AG09319 (cell line): Measurements from ENCODE around the gene NCKIPSD.
A peak's percentile ranks its signal among the peaks of the same experiment; 100 is the strongest.

Experiments used
- DNase-seq: peaks from one replicate; pipeline ENCODE4 v3.0.0-alpha.2; 2010; ENCODE audit warnings: low read depth; ENCODE audit errors: extremely low read depth
- TF ChIP-seq, protein P1 (sequence below): IDR thresholded peaks from 2 replicates; pipeline ENCODE4 v1.5.1; 2011; ENCODE audit warnings: low read depth, mild to moderate bottlenecking, inconsistent platforms, low read length, moderate library complexity

NCKIPSD gene

DNA sequence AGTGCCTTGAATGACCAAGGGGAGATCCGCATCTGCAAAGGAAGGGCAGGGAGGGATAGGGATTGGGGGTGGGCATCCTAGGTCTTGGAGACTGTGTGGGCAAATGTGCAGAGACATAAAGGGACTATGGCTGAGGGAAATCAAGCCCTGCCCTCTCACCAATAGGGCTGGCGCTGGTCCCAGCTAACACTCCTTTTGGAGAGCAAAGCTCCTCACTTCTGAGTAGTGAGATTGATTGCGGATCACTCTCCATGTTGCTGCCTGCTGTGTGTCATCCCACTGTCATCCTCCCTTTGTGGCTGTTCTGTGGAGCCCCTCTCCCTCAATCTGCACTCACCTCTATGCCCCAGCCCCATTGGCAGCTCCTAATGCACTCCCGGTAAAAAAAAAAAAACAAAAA, 20.8 kb downstream of the NCKIPSD start:
- TF ChIP-seq, protein P1, sequence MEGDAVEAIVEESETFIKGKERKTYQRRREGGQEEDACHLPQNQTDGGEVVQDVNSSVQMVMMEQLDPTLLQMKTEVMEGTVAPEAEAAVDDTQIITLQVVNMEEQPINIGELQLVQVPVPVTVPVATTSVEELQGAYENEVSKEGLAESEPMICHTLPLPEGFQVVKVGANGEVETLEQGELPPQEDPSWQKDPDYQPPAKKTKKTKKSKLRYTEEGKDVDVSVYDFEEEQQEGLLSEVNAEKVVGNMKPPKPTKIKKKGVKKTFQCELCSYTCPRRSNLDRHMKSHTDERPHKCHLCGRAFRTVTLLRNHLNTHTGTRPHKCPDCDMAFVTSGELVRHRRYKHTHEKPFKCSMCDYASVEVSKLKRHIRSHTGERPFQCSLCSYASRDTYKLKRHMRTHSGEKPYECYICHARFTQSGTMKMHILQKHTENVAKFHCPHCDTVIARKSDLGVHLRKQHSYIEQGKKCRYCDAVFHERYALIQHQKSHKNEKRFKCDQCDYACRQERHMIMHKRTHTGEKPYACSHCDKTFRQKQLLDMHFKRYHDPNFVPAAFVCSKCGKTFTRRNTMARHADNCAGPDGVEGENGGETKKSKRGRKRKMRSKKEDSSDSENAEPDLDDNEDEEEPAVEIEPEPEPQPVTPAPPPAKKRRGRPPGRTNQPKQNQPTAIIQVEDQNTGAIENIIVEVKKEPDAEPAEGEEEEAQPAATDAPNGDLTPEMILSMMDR: no peak
- DNase-seq: no peak

DNA sequence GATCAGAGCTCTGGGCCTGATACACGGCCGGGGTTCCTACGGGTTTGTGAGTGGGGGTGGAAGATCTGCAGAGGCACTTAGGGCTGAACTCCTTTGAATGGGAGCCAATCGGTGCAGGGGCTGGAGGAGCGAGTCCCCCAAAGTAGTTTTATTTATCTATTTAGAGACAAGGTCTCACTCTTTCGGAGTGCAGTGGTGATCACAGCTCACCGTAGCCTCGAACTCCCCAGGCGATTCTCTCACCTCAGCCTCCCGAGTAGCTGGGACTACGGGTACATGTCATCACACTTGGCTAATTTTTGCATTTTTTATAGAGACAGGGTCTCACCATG, 21.4 kb downstream of the NCKIPSD start:
- DNase-seq: no peak
- TF ChIP-seq, protein P1: no peak

DNA sequence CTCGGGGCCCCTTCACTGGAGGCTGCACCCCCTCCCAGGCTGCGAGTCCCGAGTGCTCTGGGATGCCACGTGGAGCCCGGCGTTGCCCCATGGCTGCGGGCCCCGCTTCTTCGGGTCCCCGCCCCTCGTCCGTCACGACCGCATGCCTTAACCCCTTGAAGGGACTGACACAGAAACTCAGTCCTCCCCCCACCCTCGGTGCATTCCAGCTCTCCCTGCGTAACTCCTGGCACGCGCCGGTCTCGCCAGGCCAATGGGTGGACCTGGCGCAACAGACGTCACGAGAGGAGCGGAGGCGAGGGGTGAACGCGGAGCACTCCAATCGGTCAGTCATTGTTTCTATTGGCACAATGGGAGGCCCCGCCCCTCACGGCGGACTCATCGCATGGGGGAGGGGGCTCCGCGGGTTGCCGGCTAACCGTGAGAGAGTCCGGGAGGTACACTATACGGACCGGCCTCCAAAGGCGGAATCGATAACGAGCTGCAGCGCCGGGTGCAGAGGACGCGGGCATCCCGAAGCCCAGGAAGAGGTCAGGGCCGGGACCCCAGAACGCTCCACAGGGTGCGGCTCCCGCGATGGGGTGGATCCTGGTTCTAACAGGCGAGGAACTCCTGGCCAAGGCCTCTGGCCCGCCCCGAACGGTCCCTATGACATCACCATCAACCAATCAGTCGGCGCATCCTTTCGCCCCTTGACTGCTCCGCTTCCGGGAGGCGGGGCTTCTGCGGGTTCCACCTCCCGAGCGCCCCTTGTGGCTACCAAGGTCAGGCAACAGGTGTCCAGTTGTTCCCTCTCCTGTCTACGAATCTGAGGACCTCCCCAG, 22.0 kb downstream of the NCKIPSD start:
- TF ChIP-seq, protein P1: peak; percentile 83
- peak; percentile 97 for DNase-seq

- DNase-seq: peak; percentile 72
- TF ChIP-seq, protein P1: no peak
Measured at GRCh38 chr3:48662753-48663488, 22.8 kb downstream of the NCKIPSD start, which contains the start of gene CELSR3. Gene CELSR3 (minus strand): TSS chr3:48662886. CDS start chr3:48662634, 252 bp downstream.

DNA sequence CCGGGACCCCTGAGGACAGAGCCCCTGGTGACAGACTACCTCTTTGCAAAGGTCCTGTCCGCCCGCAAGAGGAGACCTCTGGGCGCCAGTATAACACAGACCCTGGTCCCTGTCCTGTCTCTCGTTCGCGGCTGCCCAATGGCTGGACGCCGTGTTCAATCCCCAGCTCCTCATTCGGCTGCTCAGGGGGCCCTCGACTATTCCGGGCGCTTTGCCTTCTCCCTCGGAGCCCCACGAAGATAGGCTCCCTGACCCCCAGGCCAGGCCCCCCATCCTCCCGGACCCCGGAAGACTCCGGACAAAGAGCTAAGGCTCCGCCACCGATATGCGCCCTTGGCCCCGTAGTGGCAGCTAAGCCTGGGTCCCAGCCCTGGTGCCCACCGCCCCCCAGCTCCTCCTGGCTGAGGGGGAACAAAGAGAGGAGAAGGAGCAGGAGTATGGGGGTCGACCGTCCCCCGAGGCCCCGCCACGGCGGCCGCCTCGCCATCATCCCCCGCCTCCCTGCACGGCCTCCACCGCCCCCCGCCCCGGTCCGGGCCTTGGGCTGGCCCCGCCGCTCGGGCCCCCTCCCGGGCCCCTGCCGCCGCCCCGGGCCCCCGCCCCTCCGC, 23.5 kb downstream of the NCKIPSD start:
- no peak for DNase-seq
- TF ChIP-seq, protein P1: no peak

- TF ChIP-seq, protein P1: no peak
- DNase-seq: no peak
Measured at GRCh38 chr3:48661501-48662144, 24.1 kb downstream of the NCKIPSD start.
